Brain microvascular endothelial cell (primary cell): ENCODE data around the gene CCDC71L.

Source experiments
- DNase-seq: peaks from one replicate; pipeline ENCODE4 v3.0.0-alpha.2; 2020
- H3K27ac ChIP-seq: fragments of 250-450 bp; sonication (Bioruptor Pico); 2 replicates; pipeline ENCODE4 v1.5.1; 2020; ENCODE audit warnings: mild to moderate bottlenecking, moderate library complexity
- H3K27me3 ChIP-seq: fragments of 250-450 bp; sonication (Bioruptor Pico); replicated peaks from 2 replicates; pipeline ENCODE4 v1.5.1; 2020; ENCODE audit warnings: mild to moderate bottlenecking
- H3K36me3 ChIP-seq: fragments of 250-450 bp; sonication (Bioruptor Pico); replicated peaks from 2 replicates; pipeline ENCODE4 v1.5.1; 2020; ENCODE audit warnings: mild to moderate bottlenecking
- H3K4me3 ChIP-seq: 2 replicates; pipeline ENCODE4 v1.5.1; 2011; ENCODE audit warnings: low read depth, mild to moderate bottlenecking, control low read depth, low read length, moderate library complexity
- in situ Hi-C: cut with HindIII; loops from 2 replicates; pipeline ENCODE4 v1.10.0; 2017; ENCODE audit warnings: low sequenced_read_pairs, low pct_ligation_motif_present
- TF ChIP-seq, protein P1 (sequence below): IDR thresholded peaks from 2 replicates; pipeline ENCODE4 v1.5.1; 2011; ENCODE audit warnings: low read depth, mild to moderate bottlenecking, moderate library complexity, low read length, control low read depth, inconsistent platforms; ENCODE audit errors: missing control alignments

CCDC71L gene

DNA sequence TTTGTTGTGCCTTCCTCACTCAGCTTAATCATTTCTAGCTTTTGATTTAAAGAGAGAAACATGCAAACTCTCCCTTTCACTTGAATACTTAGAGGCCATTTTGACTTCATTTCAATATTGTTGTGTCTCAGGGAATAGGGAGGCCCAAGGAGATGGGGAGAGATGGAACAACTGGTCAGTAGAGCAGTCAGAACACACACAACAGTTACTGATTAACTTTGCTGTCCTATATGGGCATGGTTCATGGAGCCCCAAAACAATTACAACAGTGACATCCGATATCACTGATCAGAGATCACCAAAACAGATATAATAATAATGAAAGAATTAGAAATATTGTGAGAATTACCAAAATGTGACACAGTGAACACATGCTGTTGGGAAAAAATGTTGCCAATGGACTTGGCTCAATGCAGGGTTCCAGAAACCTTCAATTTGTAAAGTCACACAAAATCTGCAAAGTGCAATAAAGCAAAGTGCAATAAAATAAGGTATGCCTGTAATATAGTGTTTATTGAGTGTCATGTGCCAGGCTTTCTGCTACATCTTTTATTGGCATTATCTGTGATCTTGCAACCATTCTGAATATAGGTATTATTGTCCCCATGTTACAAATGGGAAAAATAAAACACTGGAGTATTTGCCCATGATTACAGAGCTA, 38.2 kb downstream of the CCDC71L start:
- Histone ChIP-seq H3K27ac (no peak overlapping the region), H3K27me3 (no peaks in the 10 kb centered on the region), H3K4me3 (no peak overlapping the region), H3K36me3 (no peaks in the 10 kb centered on the region)
- TF ChIP-seq, protein P1, sequence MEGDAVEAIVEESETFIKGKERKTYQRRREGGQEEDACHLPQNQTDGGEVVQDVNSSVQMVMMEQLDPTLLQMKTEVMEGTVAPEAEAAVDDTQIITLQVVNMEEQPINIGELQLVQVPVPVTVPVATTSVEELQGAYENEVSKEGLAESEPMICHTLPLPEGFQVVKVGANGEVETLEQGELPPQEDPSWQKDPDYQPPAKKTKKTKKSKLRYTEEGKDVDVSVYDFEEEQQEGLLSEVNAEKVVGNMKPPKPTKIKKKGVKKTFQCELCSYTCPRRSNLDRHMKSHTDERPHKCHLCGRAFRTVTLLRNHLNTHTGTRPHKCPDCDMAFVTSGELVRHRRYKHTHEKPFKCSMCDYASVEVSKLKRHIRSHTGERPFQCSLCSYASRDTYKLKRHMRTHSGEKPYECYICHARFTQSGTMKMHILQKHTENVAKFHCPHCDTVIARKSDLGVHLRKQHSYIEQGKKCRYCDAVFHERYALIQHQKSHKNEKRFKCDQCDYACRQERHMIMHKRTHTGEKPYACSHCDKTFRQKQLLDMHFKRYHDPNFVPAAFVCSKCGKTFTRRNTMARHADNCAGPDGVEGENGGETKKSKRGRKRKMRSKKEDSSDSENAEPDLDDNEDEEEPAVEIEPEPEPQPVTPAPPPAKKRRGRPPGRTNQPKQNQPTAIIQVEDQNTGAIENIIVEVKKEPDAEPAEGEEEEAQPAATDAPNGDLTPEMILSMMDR = no peak
- DNase-seq = no peak
- in situ Hi-C loops = no loop called here

DNA sequence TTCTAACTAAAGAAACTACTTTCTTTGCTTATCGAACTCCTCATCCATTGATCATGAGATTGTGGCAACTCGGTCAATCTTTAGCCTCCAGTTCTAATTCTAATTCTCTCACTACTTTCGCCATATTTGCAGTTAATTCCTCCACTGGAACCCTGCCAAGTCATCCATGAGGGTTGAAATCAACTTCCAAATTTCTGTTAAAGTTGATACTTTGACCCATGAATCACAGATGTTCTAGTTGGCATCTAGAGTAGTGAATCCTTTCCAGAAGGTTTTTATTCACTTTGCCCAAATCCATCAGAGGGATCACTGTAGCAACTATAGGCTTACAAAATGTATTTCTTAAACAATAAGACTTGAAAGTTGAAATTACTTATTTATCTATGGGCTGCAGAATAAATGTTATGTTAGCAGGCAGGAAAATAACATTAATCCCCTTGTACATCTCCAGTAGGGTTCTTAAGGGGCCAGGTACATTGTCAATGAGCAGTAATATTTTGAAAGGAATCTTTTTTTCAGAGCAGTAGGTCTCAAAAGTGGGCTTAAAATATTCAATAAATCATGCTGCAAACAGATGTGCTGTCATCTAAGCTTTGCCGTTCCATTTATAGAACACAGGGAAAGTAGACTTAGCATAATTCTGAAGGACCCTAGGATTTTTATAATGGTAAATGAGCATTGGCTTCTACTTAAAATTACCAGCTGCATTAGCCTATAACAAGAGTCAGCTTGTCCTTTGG, 39.4 kb downstream of the CCDC71L start:
- DNase-seq = no peak
- TF ChIP-seq, protein P1 = no peak
- no peak overlapping the region for H3K4me3 ChIP-seq
- H3K36me3 ChIP-seq = no peaks in the 10 kb centered on the region
- no peak overlapping the region for H3K27ac ChIP-seq
- in situ Hi-C loops = no loop called here
- no peaks in the 10 kb centered on the region for H3K27me3 ChIP-seq

DNA sequence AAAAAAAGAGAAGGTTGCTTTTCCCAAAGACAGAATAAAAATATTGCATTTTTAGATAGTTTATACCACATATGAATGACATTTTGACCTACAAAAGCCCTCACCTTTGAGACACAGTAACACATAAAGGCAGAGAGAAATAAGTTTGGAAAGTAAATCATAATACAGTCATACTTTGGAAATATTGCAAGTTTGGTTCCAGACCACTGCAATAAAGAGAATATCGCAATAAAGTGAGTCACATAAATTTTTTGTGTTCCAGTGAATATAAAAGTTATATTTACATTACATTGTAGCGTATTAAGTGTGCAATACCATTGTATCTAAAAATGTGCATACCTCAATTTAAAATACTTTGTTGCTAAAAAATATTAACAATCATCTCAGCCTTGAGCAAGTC, 40.3 kb downstream of the CCDC71L start:
- H3K4me3 ChIP-seq = no peak overlapping the region
- H3K36me3 ChIP-seq = no peaks in the 10 kb centered on the region
- in situ Hi-C loops = no loop called here
- H3K27ac ChIP-seq = no peak overlapping the region
- H3K27me3 ChIP-seq = no peaks in the 10 kb centered on the region
- no peak for DNase-seq
- TF ChIP-seq, protein P1 = no peak

DNA sequence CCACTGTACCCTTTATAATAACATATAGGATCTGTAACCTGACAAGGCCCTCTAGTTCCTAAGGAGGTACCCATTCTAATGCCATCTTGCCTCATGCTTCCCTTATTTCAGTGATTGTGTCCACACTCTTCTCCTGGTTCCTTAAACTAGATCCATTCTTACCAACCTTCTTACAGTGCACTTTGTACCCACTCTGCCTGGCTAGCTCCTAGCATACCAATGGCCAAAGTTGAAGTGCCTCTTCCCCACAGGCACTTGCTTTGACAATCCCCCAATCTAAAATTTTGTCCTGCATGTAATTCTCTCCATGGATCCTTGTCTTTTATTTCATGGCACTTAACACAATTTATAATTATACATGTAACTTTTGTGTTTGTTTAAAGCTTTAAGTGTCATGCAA, 40.9 kb downstream of the CCDC71L start:
- DNase-seq = no peak
- no peaks in the 10 kb centered on the region for H3K36me3 ChIP-seq
- H3K27me3 ChIP-seq = no peaks in the 10 kb centered on the region
- TF ChIP-seq, protein P1 = no peak
- no peak overlapping the region for H3K4me3 ChIP-seq
- in situ Hi-C loops = no loop called here
- H3K27ac ChIP-seq = no peak overlapping the region

DNA sequence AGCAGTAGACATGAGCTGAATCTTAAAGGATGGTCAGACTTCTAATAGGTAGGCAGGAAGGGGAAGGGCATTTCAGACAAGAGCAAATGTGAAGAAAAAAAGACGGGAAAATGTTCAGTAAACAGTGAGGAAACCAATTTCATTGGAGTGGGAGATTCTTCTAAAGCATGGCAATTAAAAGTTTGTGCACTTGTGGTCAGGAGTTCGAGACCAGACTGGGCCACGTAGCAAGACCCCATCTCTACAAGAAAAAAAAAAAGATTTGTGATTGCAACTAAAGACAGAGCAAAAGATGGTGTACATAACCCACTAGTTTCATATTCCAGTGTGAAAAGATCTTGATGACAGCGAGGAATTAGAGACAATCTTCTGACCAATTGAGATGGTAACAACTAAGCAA, 41.7 kb downstream of the CCDC71L start:
- TF ChIP-seq, protein P1 = no peak
- Histone ChIP-seq H3K36me3 (no peaks in the 10 kb centered on the region), H3K4me3 (no peak overlapping the region), H3K27ac (no peak overlapping the region), H3K27me3 (no peaks in the 10 kb centered on the region)
- no peak for DNase-seq
- in situ Hi-C loops = no loop called here
